Urinary bladder (tissue), 4 donors: Measurements from ENCODE around the gene CXADR. TPM values are rescaled to one million over a fixed set of nuclear protein-coding genes. Genes with fewer than 3 reads are reported as not detected.

Source experiments
- DNase-seq: peaks from one replicate; pipeline ENCODE4 v3.0.0-alpha.2; 2015; ENCODE audit errors: extremely low spot score
- H3K27ac ChIP-seq: one replicate; pipeline ENCODE4 v1.5.1; 2013; ENCODE audit warnings: low read depth, mild to moderate bottlenecking, moderate library complexity
- H3K36me3 ChIP-seq: one replicate; pipeline ENCODE4 v1.6.1; 2013; ENCODE audit warnings: mild to moderate bottlenecking, moderate library complexity; ENCODE audit not compliant: insufficient read depth
- H3K4me1 ChIP-seq: one replicate; pipeline ENCODE4 v1.6.1; 2013; ENCODE audit warnings: mild to moderate bottlenecking, moderate library complexity; ENCODE audit not compliant: insufficient read depth
- H3K4me3 ChIP-seq: one replicate; pipeline ENCODE4 v1.5.1; 2013; ENCODE audit warnings: low read depth, low read length
- WGBS: extraction: QIAGEN DNeasy Blood & Tissue Kit; methylation state at CpG from one replicate; pipeline ENCODE4 v1.1.7; 2013; 5-methylcytosine and 5-hydroxymethylcytosine counted together
- polyA plus RNA-seq: library from polyadenylated mRNA; stranded (reverse); fragments of 200-250 nt; gene quantifications from one replicate; pipeline ENCODE4 v1.2.3, GENCODE V29; 2013
- total RNA-seq: library from RNA; depleted of rRNA; stranded (reverse); fragments of >200 nt; gene quantifications from one replicate; pipeline ENCODE4 v1.2.3, GENCODE V29; 2014
- donor health status: healthy with polysubstance abuse.
- donor health status: healthy.

CXADR gene
- total and polyA plus RNA-seq, 2 donors, result 4.8 to 44.2 TPM

DNA sequence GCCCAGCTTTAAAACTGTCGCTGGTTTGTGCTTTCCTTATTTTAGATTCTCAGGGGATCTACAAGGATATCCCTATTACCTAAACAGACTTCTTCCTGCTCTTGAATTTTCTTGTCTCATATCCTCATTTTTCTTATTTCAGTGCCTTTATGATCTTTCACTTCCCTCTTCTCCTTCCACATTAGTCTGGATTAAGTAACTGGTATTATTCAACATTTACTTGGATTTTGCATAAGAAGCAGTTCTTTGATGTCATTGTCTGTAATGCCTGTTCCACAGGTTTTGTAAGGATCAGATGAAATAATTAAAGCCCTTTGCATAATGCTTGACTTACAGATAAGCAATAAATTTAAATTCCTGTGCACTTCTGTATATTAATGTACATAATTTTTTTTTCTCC is 26.5 kb downstream of the CXADR start:
- no peak for DNase-seq
- Histone ChIP-seq H3K36me3 (no peaks in the 10 kb centered on the region), H3K4me3 (no peak overlapping the region), H3K27ac (no peak overlapping the region), H3K4me1 (no peaks in the 10 kb centered on the region)
- 69% methylated on average over 1 of the region's 1 CpG for WGBS

DNA sequence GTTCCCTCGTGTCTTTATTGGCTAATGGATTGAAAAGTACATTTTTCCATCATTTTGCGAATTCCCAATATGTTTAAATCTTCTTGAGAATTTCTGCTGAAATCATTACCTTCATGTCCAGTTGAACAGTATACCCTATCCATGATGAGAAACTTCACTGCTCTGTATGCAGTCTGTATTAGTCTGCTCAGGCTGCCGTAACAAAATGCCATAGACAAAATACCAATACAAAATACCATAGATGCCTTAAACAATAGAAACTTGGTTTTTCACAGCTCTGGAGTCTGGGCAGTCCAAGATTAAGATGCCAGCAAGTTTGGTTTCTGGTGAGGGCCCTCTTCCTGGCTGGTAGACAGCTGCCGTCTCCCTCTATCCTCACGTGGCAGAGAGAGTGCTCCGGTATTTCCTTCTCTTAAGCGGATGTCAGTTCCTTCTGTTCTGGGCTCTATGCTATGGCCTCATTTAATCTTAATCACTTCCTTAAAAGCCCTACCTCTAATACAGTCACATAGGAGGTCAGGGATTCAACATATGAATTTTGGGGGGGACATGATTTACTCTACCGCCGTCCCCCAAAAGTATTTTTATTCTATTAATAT is 27.0 kb downstream of the CXADR start:
- no peak for DNase-seq
- H3K27ac ChIP-seq, result no peak overlapping the region
- H3K36me3 ChIP-seq, result no peaks in the 10 kb centered on the region
- no peak overlapping the region for H3K4me3 ChIP-seq
- WGBS, result 93% methylated on average over 9 of the region's 9 CpGs
- H3K4me1 ChIP-seq, result no peaks in the 10 kb centered on the region

- Histone ChIP-seq H3K27ac (no peak overlapping the region), H3K4me1 (no peaks in the 10 kb centered on the region), H3K4me3 (no peak overlapping the region), H3K36me3 (no peaks in the 10 kb centered on the region)
- WGBS, result 92% methylated on average over 4 of the region's 4 CpGs
- DNase-seq, result no peak
These were observed 27.7 kb downstream of the CXADR start for GRCh38 chr21:17540530-17540929.

- no peak for DNase-seq
- Histone ChIP-seq H3K4me3 (no peak overlapping the region), H3K27ac (no peak overlapping the region), H3K4me1 (no peaks in the 10 kb centered on the region), H3K36me3 (no peaks in the 10 kb centered on the region)
- 15% methylated on average over 5 of the region's 5 CpGs for whole genome bisulfite sequencing
These were observed 29.6 kb downstream of the CXADR start for GRCh38 chr21:17542371-17543011.

DNA sequence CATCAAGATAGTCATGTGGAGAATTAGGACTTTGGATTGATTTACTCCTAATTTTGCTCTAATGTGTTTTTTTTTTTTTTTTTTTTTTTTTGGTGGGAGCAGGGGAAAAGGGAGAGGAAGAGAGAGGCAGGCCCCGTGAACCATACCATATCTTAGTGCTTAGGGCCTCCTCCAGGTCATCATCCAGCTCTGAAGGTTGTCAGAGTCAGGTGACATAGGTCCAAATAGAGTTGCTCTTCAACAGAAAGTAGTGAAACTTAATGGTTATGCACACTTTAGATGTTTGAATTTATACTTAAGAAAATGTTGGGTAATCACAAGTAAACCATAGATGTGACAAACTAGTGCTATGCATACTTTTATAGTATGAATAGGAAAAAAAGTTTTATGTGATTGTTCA is 32.2 kb downstream of the CXADR start:
- Histone ChIP-seq H3K27ac (no peak overlapping the region), H3K36me3 (peaks cover 2% of the 10 kb centered on the region), H3K4me3 (no peak overlapping the region), H3K4me1 (no peaks in the 10 kb centered on the region)
- DNase-seq, result no peak
- 97% methylated on average over 1 of the region's 1 CpG for WGBS

DNA sequence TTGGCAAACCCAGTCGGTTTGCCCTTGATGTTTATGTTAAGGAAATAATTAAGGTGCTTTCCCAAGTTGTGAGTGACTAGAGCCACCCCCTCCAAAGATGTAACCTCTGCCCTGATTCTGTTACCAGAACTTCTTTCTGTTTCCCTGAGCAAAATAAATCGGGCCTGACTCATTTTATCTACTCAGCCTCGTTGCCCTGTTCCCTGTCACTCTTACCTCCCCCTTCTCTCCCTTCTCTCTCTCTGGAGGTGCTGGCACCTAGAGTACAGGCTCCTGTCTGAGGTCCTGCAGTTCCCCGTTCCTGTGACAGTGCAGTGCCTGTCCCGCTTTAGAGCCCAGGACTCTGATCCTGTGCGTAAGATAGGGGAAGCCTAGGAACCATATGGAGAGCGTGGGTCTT is 35.4 kb downstream of the CXADR start:
- Histone ChIP-seq H3K27ac (no peak overlapping the region), H3K4me3 (no peak overlapping the region), H3K36me3 (peaks cover 2% of the 10 kb centered on the region), H3K4me1 (no peaks in the 10 kb centered on the region)
- no peak for DNase-seq
- WGBS, result 73% methylated on average over 7 of the region's 7 CpGs

DNA sequence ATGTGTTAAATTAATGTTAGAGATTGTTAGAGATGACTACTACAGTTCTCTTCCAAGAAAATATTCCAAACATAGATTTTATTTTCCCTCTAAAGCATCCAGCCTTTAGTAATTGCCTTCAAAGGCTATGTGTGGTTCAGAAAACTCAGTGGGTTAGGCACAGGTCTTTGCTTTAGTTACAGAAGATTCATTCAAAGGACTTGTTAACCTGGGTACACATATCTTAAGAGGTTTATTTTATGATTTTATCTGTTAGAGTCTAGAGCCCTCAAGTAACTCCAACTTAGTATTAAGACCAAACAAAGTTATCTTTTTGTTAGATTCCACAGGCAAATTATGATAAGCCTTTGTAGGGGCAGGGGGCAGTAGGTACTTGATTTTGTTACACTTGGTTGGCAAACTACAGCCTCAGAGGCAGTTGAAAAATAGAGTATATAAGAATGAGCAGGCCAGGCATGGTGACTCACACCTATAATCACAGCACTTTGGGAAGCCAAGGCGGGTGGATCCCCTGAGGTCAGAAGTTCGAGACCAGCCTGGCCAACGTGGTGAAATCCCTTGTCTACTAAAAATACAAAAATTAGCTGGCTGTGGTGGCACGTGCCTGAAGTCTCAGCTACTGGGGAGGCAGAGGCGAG is 37.9 kb downstream of the CXADR start:
- DNase-seq, result no peak
- no peak overlapping the region for H3K4me3 ChIP-seq

GRCh38 chr21:17552410-17552809 is 39.6 kb downstream of the CXADR start:
- DNase-seq, result no peak
- Histone ChIP-seq H3K4me3 (no peak overlapping the region), H3K27ac (no peak overlapping the region), H3K4me1 (no peaks in the 10 kb centered on the region), H3K36me3 (peaks cover 2% of the 10 kb centered on the region)

More for the DNA sequence above, 37.9 kb downstream of the CXADR start:
- 78% methylated on average over 5 of the region's 5 CpGs for WGBS
- Histone ChIP-seq H3K27ac (no peak overlapping the region), H3K4me1 (no peaks in the 10 kb centered on the region), H3K36me3 (peaks cover 2% of the 10 kb centered on the region)

GRCh38 chr21:17554120-17554519 is 41.3 kb downstream of the CXADR start:
- no peaks in the 10 kb centered on the region for H3K4me1 ChIP-seq
- H3K36me3 ChIP-seq, result peaks cover 2% of the 10 kb centered on the region
- DNase-seq, result no peak
- no peak overlapping the region for H3K27ac ChIP-seq
- no peak overlapping the region for H3K4me3 ChIP-seq
- 93% methylated on average over 2 of the region's 2 CpGs for WGBS

GRCh38 chr21:17554679-17555465 is 42.0 kb downstream of the CXADR start:
- no peak overlapping the region for H3K4me3 ChIP-seq
- no peaks in the 10 kb centered on the region for H3K36me3 ChIP-seq
- H3K27ac ChIP-seq, result no peak overlapping the region
- 64% methylated on average over 6 of the region's 6 CpGs for WGBS
- DNase-seq, result no peak
- no peaks in the 10 kb centered on the region for H3K4me1 ChIP-seq

- no peaks in the 10 kb centered on the region for H3K4me1 ChIP-seq
- DNase-seq, result no peak
- no peaks in the 10 kb centered on the region for H3K36me3 ChIP-seq
- 38% methylated on average over 5 of the region's 5 CpGs for WGBS
- H3K27ac ChIP-seq, result no peak overlapping the region
- no peak overlapping the region for H3K4me3 ChIP-seq
These were observed 47.7 kb downstream of the CXADR start for GRCh38 chr21:17560377-17561025.

GRCh38 chr21:17570786-17571185 is 57.9 kb downstream of the CXADR start:
- Histone ChIP-seq H3K36me3 (no peaks in the 10 kb centered on the region), H3K4me3 (no peak overlapping the region), H3K4me1 (no peaks in the 10 kb centered on the region), H3K27ac (no peak overlapping the region)
- no peak for DNase-seq
- WGBS, result 53% methylated on average over 9 of the region's 9 CpGs

- no peaks in the 10 kb centered on the region for H3K36me3 ChIP-seq
- H3K4me3 ChIP-seq, result no peak overlapping the region
- H3K27ac ChIP-seq, result no peak overlapping the region
- 81% methylated on average over 6 of the region's 6 CpGs for WGBS
- no peak for DNase-seq
- H3K4me1 ChIP-seq, result no peaks in the 10 kb centered on the region
These were observed 59.6 kb downstream of the CXADR start for GRCh38 chr21:17572431-17572830.
